HEK293T (cell line): ENCODE measurements around the gene NUDT16L1.

ENCODE experiments used
- ARNT ChIP-seq: fragments of 450-650 bp; IDR thresholded peaks from 2 replicates; pipeline ENCODE4 v1.6.1; 2017; ENCODE audit warnings: mild to moderate bottlenecking
- BHLHE40 ChIP-seq: fragments of 450-650 bp; IDR thresholded peaks from 2 replicates; pipeline ENCODE4 v1.6.1; 2016; ENCODE audit warnings: mild to moderate bottlenecking, moderate library complexity, borderline replicate concordance
- ELF4 ChIP-seq: fragments of 450-650 bp; IDR thresholded peaks from 2 replicates; pipeline ENCODE4 v1.6.1; 2017; ENCODE audit warnings: antibody characterized with exemption
- FOXK2 ChIP-seq: fragments of 450-650 bp; IDR thresholded peaks from 2 replicates; pipeline ENCODE4 v1.6.1; 2016; ENCODE audit warnings: mild to moderate bottlenecking
- FOXM1 ChIP-seq: fragments of 450-650 bp; IDR thresholded peaks from 2 replicates; pipeline ENCODE4 v1.6.1; 2017; ENCODE audit warnings: mild to moderate bottlenecking, borderline replicate concordance
- HDGF ChIP-seq: fragments of 450-650 bp; IDR thresholded peaks from 2 replicates; pipeline ENCODE4 v1.6.1; 2017; ENCODE audit warnings: antibody characterized with exemption, borderline replicate concordance
- SP1 ChIP-seq: fragments of 450-650 bp; IDR thresholded peaks from 2 replicates; pipeline ENCODE4 v1.6.1; 2017
- TARDBP ChIP-seq: fragments of 450-650 bp; IDR thresholded peaks from 2 replicates; pipeline ENCODE4 v1.6.1; 2016
- ZNF384 ChIP-seq: fragments of 450-650 bp; IDR thresholded peaks from 2 replicates; pipeline ENCODE4 v1.6.1; 2016

GRCh38 chr16:4684763-4685162 lies 8.6 kb upstream of the NUDT16L1 start:
- TF ChIP-seq ARNT (no peak), FOXM1 (no peak), ZNF384 (no peak), BHLHE40 (no peak), HDGF (no peak), FOXK2 (no peak), SP1 (no peak), ELF4 (no peak), TARDBP (no peak)
